Sigmoid colon (tissue), 7 donors: ENCODE results near the gene INF2. TPM values are rescaled to one million over a fixed set of nuclear protein-coding genes. Genes with fewer than 3 reads are reported as not detected.
"Not testable (repeated sequence)": the region's sequence is repeated elsewhere in the genome, so short reads cannot be mapped to it uniquely, and the experiment has no call there.

Experiments used
- DNase-seq: peaks from one replicate; pipeline ENCODE4 v3.0.0-alpha.2; 2019
- H3K27ac ChIP-seq, 4 donors: fragments of 200-600 bp; sonication (generic); one replicate each; pipeline ENCODE4 v1.5.1; 2016 to 2019; ENCODE audit warnings: mild to moderate bottlenecking in 1 of 4
- H3K27me3 ChIP-seq, 3 donors: fragments of 200-600 bp; sonication (generic); one replicate each; pipeline ENCODE4 v1.5.1; 2019; ENCODE audit warnings: mild to moderate bottlenecking in 1 of 3
- H3K36me3 ChIP-seq, 4 donors: fragments of 200-600 bp; sonication (generic); one replicate each; pipeline ENCODE4 v1.5.1; 2016 to 2019
- H3K4me1 ChIP-seq, 4 donors: fragments of 200-600 bp; sonication (generic); one replicate each; pipeline ENCODE4 v1.5.1; 2017 to 2019
- H3K4me3 ChIP-seq, 4 donors: fragments of 200-600 bp; sonication (generic); one replicate each; pipeline ENCODE4 v1.5.1; 2017 to 2019; ENCODE audit warnings: mild to moderate bottlenecking in 2 of 4, moderate library complexity in 1 of 4
- H3K9me3 ChIP-seq, 4 donors: fragments of 200-600 bp in 3 of 4; sonication (generic) in 3 of 4; one replicate each; pipeline versions ENCODE4 v1.5.1 to v1.6.1; 2013 to 2019
- CTCF ChIP-seq, 4 experiments: fragments of 450-650 bp in 3 of 4; fragments of 200-600 bp in 1 of 4; IDR thresholded peaks; one replicate each; pipeline ENCODE4 v1.5.1; 2016 to 2019; ENCODE audit warnings: antibody characterized with exemption in 4 of 4, mild to moderate bottlenecking in 3 of 4, moderate library complexity in 2 of 4
- EP300 ChIP-seq, 4 donors: sonication (generic); formaldehyde crosslinking; IDR thresholded peaks; one replicate each; pipeline ENCODE4 v1.6.1; 2017; ENCODE audit warnings: antibody characterized with exemption in 4 of 4
- POLR2A ChIP-seq, 2 donors: fragments of 450-650 bp; IDR thresholded peaks; one replicate each; pipeline ENCODE4 v1.6.1; 2016; ENCODE audit warnings: antibody characterized with exemption in 2 of 2, mild to moderate bottlenecking in 2 of 2, moderate library complexity in 2 of 2
- POLR2AphosphoS5 ChIP-seq, 4 donors: sonication (generic); formaldehyde crosslinking; IDR thresholded peaks; one replicate each; pipeline ENCODE4 v1.6.1; 2017; ENCODE audit warnings: antibody characterized with exemption in 4 of 4
- WGBS, 2 donors: extraction: QIAGEN DNeasy Blood & Tissue Kit; methylation state at CpG; one replicate each; pipeline ENCODE4 v1.1.7; 2013; 5-methylcytosine and 5-hydroxymethylcytosine counted together
- intact Hi-C: fragments of 100-400 bp; cut with DNase I; formaldehyde crosslinking; loops from one replicate; pipeline ENCODE4 v1.15.1; 2023
- polyA plus RNA-seq, 3 donors: library from polyadenylated mRNA; stranded (reverse); fragments of 200-250 nt; gene quantifications; one replicate each; pipeline ENCODE4 v1.2.3, GENCODE V29; 2013
- total RNA-seq, 4 donors: library from RNA; depleted of rRNA; stranded (reverse); fragments of >200 nt; gene quantifications; one replicate each; pipeline ENCODE4 v1.1.0, GENCODE V29; 2016
- donor health status: healthy with polysubstance abuse.
- donor health status: Bipolar disorder and iron deficiency.
- donor health status: healthy.

The INF2 gene
- total and polyA plus RNA-seq, 7 donors, result 26.3 to 169 (median 67.0) TPM

GRCh38 chr14:104659764-104660523 is 29.5 kb upstream of the INF2 start:
- Histone ChIP-seq H3K9me3 (no peaks in the 10 kb centered on the region), H3K36me3 (no peaks in the 10 kb centered on the region), H3K4me3 (no peak overlapping the region), H3K4me1 (no peaks in the 10 kb centered on the region), H3K27ac (no peak overlapping the region), H3K27me3 (peaks cover 0 to 19% (median 13%) of the 10 kb centered on the region in 3 donors)
- WGBS, 2 donors, result 21 to 26% methylated on average over 43 of the region's 43 CpGs
- no peak for TF ChIP-seq CTCF (IDR thresholded peaks at IDR 0.05)
- intact Hi-C loops, result no loop called here
- DNase-seq, result no peak

- H3K9me3 ChIP-seq, result no peaks in the 10 kb centered on the region
- 51 to 77% methylated on average over 13 of the region's 13 CpGs for WGBS, 2 donors
- H3K27ac ChIP-seq, result no peak overlapping the region
- peaks cover 0 to 19% (median 13%) of the 10 kb centered on the region in 3 donors for H3K27me3 ChIP-seq
- H3K36me3 ChIP-seq, result no peaks in the 10 kb centered on the region
- H3K4me1 ChIP-seq, result no peaks in the 10 kb centered on the region
- no peak for DNase-seq
- intact Hi-C loops, result no loop called here
- TF ChIP-seq CTCF (IDR thresholded peaks at IDR 0.05), result no peak
- no peak for TF ChIP-seq POLR2A (IDR thresholded peaks at IDR 0.05)
- no peak for TF ChIP-seq POLR2AphosphoS5 (IDR thresholded peaks at IDR 0.05)
- TF ChIP-seq EP300 (IDR thresholded peaks at IDR 0.05), result no peak
- H3K4me3 ChIP-seq, result no peak overlapping the region
Measured at GRCh38 chr14:104660597-104660996, 28.8 kb upstream of the INF2 start.

- no peak for DNase-seq
- peaks cover 0 to 19% (median 13%) of the 10 kb centered on the region in 3 donors for H3K27me3 ChIP-seq
- no peak for TF ChIP-seq POLR2AphosphoS5 (IDR thresholded peaks at IDR 0.05)
- TF ChIP-seq POLR2A (IDR thresholded peaks at IDR 0.05), result no peak
- no peak overlapping the region for H3K27ac ChIP-seq
- no peaks in the 10 kb centered on the region for H3K36me3 ChIP-seq
- WGBS, 2 donors, result 72 to 78% methylated on average over 2 of the region's 2 CpGs
- intact Hi-C loops, result no loop called here
- no peak overlapping the region for H3K4me3 ChIP-seq
- no peaks in the 10 kb centered on the region for H3K9me3 ChIP-seq
- H3K4me1 ChIP-seq, result no peaks in the 10 kb centered on the region
Measured at GRCh38 chr14:104661086-104661485, 28.3 kb upstream of the INF2 start.

GRCh38 chr14:104661528-104662157 is 27.8 kb upstream of the INF2 start:
- H3K27me3 ChIP-seq, result peaks cover 0 to 19% (median 13%) of the 10 kb centered on the region in 3 donors
- H3K27ac ChIP-seq, H3K4me1 ChIP-seq, H3K9me3 ChIP-seq, H3K36me3 ChIP-seq, intact Hi-C loops, DNase-seq, H3K4me3 ChIP-seq: not testable (repeated sequence)
- 83 to 91% methylated on average over 18 of the region's 18 CpGs for WGBS, 2 donors

- 93 to 95% methylated on average over 18 of the region's 18 CpGs for WGBS, 2 donors
- H3K4me3 ChIP-seq, H3K4me1 ChIP-seq, DNase-seq, intact Hi-C loops, H3K36me3 ChIP-seq, H3K27ac ChIP-seq, H3K9me3 ChIP-seq: not testable (repeated sequence)
- H3K27me3 ChIP-seq, result peaks cover 0 to 19% (median 13%) of the 10 kb centered on the region in 3 donors
Measured at GRCh38 chr14:104662472-104662871, 26.9 kb upstream of the INF2 start.

- Histone ChIP-seq H3K4me3 (no peak overlapping the region), H3K27ac (no peak overlapping the region), H3K9me3 (no peaks in the 10 kb centered on the region), H3K27me3 (peaks cover 0 to 19% (median 13%) of the 10 kb centered on the region in 3 donors), H3K4me1 (no peaks in the 10 kb centered on the region), H3K36me3 (no peaks in the 10 kb centered on the region)
- 46 to 71% methylated on average over 7 of the region's 7 CpGs for WGBS, 2 donors
- DNase-seq, result no peak
- intact Hi-C loops, result no loop called here
- TF ChIP-seq CTCF (IDR thresholded peaks at IDR 0.05) (no peak), POLR2AphosphoS5 (IDR thresholded peaks at IDR 0.05) (no peak), POLR2A (IDR thresholded peaks at IDR 0.05) (no peak), EP300 (IDR thresholded peaks at IDR 0.05) (no peak)
Measured at GRCh38 chr14:104664107-104664506, 25.3 kb upstream of the INF2 start.
